Activated naive CD8-positive, alpha-beta T cell treated with anti-CD3 and anti-CD28 coated beads, Interleukin-2, amount 50 U/mL, for 16 hours (primary cell): Measurements from ENCODE around the gene SFXN1.

Source experiments
- DNase-seq: peaks from one replicate; pipeline ENCODE4 v3.0.0-alpha.2; 2020; ENCODE audit warnings: low read depth, low spot score

The SFXN1 gene

GRCh38 chr5:175541264-175541663 is 62.9 kb downstream of the SFXN1 start:
- DNase-seq = no peak

- DNase-seq = no peak
Observed at GRCh38 chr5:175542232-175542965, 64.0 kb downstream of the SFXN1 start.

GRCh38 chr5:175542966-175543235 is 64.5 kb downstream of the SFXN1 start:
- DNase-seq = no peak

GRCh38 chr5:175544108-175544511 is 65.8 kb downstream of the SFXN1 start:
- no peak for DNase-seq

- DNase-seq = no peak
Observed at GRCh38 chr5:175544586-175544985, 66.2 kb downstream of the SFXN1 start.

GRCh38 chr5:175547842-175548241 is 69.5 kb downstream of the SFXN1 start:
- DNase-seq = no peak

- no peak for DNase-seq
Observed at GRCh38 chr5:175548626-175549311, 70.4 kb downstream of the SFXN1 start.

GRCh38 chr5:175550055-175550805 is 71.9 kb downstream of the SFXN1 start:
- DNase-seq = no peak

- no peak for DNase-seq
Observed at GRCh38 chr5:175551266-175551665, 72.9 kb downstream of the SFXN1 start.

GRCh38 chr5:175554296-175554695 is 75.9 kb downstream of the SFXN1 start:
- DNase-seq = no peak

GRCh38 chr5:175555168-175555785 is 76.9 kb downstream of the SFXN1 start:
- DNase-seq = no peak

- no peak for DNase-seq
Observed at GRCh38 chr5:175556794-175557193, 78.4 kb downstream of the SFXN1 start.

GRCh38 chr5:175557778-175558177 is 79.4 kb downstream of the SFXN1 start:
- DNase-seq = no peak

GRCh38 chr5:175558801-175559480 is 80.6 kb downstream of the SFXN1 start:
- no peak for DNase-seq

- DNase-seq = no peak
Observed at GRCh38 chr5:175560011-175560410, 81.7 kb downstream of the SFXN1 start.

- DNase-seq = no peak
Observed at GRCh38 chr5:175561085-175561484, 82.7 kb downstream of the SFXN1 start.

- no peak for DNase-seq
Observed at GRCh38 chr5:175564716-175565115, 86.4 kb downstream of the SFXN1 start.

- DNase-seq = no peak
Observed at GRCh38 chr5:175566697-175567096, 88.3 kb downstream of the SFXN1 start.

- no peak for DNase-seq
Observed at GRCh38 chr5:175567954-175568353, 89.6 kb downstream of the SFXN1 start.

GRCh38 chr5:175569701-175570100 is 91.3 kb downstream of the SFXN1 start:
- no peak for DNase-seq

- DNase-seq = no peak
Observed at GRCh38 chr5:175572886-175573285, 94.5 kb downstream of the SFXN1 start.
